Right lobe of liver (tissue), 4 donors: ENCODE data around the gene EFCAB5.

ENCODE experiments used
- POLR2A ChIP-seq: fragments of 450-650 bp; IDR thresholded peaks from one replicate; pipeline ENCODE4 v1.6.1; 2017; ENCODE audit warnings: antibody characterized with exemption, mild to moderate bottlenecking
- TF ChIP-seq, protein P1 (sequence below), 4 donors: fragments of 200-600 bp in 3 of 4; fragments of 450-650 bp in 1 of 4; IDR thresholded peaks; one replicate each; pipeline versions ENCODE4 v1.5.1 to v1.8.0; 2016 to 2022; ENCODE audit warnings: antibody characterized with exemption in 4 of 4, mild to moderate bottlenecking in 2 of 4
- donor health status: DM: no; HTN: no; CAD: no.
- donor health status: DM: no; HTN: no; CAD: no.
- donor health status: DM: no; HTN: yes; CAD: no.

DNA sequence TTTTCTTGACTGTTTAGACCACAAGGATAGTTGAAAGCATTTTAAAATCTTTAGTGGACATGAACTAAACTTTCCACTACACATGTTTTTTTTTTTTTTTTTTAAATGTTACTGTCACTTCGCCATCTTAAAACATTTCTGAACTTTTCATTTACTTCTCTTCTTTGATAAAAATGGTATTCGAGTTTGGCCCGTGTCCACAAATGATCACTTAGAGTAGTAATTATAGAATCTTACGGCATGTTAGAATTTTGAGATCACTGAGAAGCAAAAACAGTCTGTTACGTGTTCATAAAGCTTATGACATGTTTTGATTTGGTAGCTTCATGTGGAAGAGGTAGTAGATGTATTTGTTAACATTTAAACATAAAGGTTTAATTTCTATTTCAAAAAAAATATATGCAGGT lies 176.2 kb downstream of the EFCAB5 start:
- TF ChIP-seq, protein P1, sequence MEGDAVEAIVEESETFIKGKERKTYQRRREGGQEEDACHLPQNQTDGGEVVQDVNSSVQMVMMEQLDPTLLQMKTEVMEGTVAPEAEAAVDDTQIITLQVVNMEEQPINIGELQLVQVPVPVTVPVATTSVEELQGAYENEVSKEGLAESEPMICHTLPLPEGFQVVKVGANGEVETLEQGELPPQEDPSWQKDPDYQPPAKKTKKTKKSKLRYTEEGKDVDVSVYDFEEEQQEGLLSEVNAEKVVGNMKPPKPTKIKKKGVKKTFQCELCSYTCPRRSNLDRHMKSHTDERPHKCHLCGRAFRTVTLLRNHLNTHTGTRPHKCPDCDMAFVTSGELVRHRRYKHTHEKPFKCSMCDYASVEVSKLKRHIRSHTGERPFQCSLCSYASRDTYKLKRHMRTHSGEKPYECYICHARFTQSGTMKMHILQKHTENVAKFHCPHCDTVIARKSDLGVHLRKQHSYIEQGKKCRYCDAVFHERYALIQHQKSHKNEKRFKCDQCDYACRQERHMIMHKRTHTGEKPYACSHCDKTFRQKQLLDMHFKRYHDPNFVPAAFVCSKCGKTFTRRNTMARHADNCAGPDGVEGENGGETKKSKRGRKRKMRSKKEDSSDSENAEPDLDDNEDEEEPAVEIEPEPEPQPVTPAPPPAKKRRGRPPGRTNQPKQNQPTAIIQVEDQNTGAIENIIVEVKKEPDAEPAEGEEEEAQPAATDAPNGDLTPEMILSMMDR (IDR thresholded peaks at IDR 0.05) = no peak
- TF ChIP-seq POLR2A = no peak
